Anterior cingulate cortex (tissue), 58 donors: Measurements from ENCODE around the gene GFRA4.

Experiments used
- DNase-seq, 58 donors: peaks; one replicate each; lab custom pipeline; 2025; lab: John Stamatoyannopoulos, UW

GFRA4 gene

DNA sequence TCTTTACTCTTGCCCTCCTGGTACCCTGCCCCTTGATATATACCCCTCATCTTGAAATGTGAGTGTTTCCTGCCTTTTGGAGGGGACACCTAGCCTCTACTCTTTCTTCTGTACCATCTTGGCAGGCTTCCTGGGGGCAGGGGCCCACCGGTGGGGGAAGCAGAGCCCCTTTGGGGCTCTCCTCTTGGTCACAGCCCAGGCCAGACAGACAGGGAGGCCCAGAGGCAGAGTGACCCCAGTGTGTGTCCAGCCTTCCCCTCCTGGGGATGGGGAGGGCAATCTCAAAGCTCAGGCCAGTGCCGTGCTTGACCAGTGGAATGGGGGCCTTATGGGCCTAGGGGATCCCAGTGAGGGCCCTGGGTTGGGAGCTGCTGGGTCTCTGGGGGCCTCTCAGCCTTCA is 15.0 kb upstream of the GFRA4 start:
- DNase-seq = no peak

DNA sequence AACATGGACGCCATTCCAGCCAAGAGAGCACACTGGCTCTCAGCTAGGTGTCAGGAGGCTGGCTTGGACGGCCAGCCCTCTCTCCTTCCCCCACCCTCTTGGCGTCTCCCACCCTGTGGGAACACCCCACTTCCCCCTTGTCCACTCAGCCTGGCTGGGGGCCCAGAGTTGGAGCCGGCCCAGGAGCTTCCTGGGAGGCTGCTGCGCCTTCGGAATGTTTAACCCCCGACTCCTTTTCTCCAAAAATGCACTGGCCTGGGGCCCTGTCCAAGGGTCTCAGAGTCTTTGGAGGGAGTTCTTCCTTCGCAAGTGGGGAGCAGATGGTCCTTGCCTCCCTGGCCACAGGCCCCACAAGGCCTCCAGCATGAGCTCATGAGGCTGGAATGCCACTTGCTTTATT is 14.5 kb upstream of the GFRA4 start:
- DNase-seq = peak in 34 of 58 donors; percentile 6 to 68 (median 32)

DNA sequence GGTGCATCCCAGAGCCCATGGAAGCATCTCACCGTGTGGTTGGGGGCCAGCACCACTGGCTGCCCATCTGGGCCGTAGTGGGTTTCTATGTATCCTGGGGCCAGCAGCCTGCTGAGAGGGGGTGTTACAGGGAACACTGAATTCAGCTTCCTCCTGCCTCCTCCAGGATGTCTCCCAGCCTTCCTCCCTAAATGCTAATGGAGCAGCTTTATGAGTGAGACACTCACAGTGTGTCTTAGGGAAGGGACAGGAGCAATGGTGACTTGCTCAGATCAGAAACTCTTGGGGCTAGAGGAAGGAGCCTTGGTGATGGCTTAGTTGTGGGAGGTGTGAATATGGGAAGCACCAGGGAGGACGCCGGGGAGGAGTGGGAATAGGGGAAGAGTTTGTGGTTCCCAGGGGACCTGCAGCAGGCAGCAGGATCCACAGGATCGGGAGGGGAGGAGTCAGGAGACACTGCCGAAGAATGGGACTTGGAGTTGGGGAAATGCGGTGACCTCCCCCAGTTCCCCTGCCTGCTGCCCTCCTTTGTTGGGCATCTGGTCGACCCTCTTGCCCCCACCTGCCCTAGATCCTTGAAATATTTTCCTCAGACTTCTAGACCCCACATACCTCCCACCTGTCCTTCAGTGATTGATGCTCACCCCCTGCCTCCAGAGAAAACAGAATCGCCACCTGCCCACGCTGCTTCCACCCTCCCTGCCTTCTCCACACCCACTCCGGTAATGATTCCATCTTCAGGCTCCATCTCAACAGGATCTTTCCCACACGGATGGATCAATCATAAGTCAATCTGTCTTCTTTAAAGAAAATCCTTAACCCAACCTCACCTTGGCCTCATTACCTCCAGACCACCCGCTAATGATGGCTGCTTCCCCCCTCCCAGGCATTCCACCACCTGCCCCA is 12.0 kb upstream of the GFRA4 start:
- DNase-seq = no peak

DNA sequence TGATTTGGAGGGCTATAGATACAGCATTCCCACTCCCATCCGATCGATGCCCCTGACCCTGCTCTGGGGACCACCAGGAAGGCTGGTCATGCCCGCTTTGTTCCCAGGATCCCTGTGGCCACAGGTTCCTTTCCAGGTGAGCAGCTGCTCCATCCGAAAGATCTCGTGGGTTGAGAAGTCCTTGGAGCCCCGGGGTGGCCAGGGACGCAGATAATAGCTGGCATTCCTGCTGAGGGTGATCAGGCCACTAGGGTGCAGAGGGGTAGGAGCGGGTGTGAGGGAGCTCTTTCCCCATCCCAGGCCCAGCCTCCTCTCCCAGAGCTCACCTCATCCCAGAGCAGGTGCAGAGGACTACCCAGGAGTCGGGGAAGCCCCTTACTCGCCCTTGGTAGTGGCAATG is 11.2 kb upstream of the GFRA4 start:
- DNase-seq = no peak

- DNase-seq = no peak
Measured at GRCh38 chr20:3673221-3674070, 10.2 kb upstream of the GFRA4 start.

GRCh38 chr20:3672547-3673171 is 9.5 kb upstream of the GFRA4 start:
- DNase-seq = no peak

DNA sequence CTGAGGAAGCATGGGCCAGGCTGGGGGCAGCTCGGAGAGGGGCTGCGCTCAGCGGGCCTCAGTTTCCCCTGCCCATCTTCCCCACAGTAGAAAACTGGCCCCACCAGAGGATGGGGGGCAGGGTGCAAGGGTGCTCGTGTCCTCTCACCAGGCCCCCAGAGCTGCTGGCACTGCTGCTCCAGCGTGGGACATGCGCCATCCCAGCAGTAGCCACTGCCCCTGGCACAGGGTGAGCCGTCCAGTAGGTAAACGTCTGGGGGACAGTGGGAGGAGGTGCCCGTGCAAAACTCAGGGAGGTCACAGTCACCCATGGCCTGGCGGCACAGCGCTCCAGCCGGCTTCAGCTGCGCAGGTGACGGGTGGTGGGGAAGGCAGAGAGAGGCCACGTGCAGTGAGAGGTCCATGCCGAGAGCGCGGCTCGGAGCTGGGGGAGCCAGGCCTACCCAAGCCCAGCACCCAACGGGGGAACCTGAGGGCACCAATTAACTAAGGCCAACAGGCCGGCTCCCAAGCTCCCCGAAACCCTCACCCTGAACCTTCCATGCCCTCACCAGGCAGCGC is 8.9 kb upstream of the GFRA4 start:
- DNase-seq = no peak

- DNase-seq = no peak
Measured at GRCh38 chr20:3670945-3671344, 7.7 kb upstream of the GFRA4 start.

DNA sequence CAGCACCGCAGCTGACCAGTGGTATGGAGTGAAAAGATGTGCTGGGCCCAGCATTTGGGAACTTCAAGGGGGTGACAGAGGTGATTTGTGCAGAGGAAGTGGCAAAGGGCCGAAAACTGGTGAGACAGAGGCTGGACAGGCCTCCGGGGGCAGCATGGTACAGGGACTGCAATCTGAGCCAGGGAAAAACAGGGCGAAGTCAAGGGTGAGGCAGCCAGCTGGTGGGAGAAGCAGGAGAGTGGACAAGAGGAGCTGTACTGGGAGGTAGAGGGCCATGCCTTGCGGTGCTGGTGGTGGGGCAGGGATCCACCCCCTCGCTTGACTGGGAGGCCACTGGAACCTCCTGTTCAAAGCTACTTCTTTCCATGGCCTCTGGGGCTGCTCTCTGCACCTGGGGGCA is 7.3 kb upstream of the GFRA4 start:
- no peak for DNase-seq

- DNase-seq = no peak
Measured at GRCh38 chr20:3669710-3670367, 6.6 kb upstream of the GFRA4 start.

GRCh38 chr20:3667434-3668037 is 4.3 kb upstream of the GFRA4 start:
- DNase-seq = no peak

- DNase-seq = no peak
Measured at GRCh38 chr20:3663858-3664257, 659 bp upstream of the GFRA4 start.

DNA sequence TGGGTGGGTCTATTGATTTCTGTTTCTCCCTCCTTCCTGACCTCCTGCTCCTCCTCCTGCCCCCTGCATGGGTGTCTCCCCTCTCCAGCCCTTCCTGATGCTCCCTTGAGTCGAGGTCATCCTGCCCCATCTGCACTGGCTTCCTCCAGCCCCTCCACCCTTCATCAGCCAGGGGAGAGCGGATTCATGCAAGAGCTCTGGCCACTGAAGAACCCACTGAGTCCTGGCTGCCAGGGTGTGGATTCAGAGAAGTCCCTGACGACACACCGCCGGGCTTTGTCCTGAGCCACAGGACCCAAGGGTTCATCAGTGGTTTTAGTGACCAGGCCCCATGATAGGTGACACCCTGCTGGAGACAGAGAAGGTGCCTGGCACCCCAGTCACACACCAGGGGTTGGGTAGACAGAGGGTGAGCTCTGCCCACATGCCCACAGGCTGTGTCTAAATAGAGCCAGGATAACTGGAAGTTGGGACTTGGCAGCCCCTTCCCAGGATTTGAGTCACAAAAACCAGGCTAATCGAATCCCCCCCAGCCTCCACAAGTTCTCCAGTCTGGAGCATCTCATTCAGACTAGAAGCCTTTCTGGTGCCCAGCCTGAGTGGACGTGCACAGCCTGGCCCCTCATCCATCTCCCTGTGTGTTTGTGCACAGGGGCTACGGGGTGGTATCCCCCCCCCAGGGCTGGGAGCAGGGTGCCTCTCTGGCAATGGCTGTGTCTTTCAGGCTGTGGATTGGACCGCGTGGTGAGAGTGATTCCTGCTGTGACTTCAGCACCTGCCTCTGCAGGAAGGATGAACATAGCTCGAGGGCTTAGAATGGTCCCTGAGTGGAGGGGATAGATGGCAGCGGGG is 1.2 kb downstream of the GFRA4 start:
- DNase-seq = no peak

- no peak for DNase-seq
Measured at GRCh38 chr20:3661060-3661813, 2.0 kb downstream of the GFRA4 start.

DNA sequence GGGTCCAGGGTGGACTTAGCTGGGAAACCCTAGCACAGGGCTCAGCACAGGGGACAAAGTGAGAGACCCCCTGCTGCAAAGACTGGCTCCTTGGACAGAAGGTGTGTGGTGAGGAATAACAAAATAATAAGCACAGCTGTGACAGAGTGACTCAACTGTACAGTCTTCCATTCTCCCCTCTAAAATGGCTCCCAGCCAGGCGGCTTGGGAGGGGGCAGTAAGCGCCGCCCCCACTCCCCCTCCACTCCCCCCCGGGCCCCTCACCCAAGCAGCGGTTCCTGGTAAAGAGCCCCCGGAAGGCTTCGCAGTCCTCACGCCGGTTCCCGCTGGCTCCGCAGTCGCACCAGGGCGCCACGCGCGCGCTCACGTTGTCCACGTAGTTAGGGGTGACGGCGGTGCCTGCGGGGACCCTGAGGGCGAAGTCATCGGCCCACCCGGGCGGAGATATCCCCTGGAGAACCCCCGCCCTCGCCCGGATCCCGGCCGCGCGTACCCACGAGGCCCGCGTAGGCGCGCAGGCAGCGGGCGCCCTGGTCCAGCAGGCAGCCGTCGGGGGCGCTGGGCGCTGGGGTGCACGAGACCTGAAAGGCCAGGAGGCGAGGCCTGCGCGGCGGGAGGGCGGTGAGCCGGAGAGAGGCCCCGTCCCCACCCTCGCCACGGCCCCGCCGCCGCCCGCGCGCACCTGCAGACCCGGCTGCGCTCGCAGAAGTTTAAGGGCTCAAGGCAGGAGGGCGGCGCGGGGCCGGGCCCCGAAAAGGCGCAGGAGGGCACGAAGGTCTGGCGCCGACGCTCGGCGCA is 2.7 kb downstream of the GFRA4 start:
- no peak for DNase-seq

DNA sequence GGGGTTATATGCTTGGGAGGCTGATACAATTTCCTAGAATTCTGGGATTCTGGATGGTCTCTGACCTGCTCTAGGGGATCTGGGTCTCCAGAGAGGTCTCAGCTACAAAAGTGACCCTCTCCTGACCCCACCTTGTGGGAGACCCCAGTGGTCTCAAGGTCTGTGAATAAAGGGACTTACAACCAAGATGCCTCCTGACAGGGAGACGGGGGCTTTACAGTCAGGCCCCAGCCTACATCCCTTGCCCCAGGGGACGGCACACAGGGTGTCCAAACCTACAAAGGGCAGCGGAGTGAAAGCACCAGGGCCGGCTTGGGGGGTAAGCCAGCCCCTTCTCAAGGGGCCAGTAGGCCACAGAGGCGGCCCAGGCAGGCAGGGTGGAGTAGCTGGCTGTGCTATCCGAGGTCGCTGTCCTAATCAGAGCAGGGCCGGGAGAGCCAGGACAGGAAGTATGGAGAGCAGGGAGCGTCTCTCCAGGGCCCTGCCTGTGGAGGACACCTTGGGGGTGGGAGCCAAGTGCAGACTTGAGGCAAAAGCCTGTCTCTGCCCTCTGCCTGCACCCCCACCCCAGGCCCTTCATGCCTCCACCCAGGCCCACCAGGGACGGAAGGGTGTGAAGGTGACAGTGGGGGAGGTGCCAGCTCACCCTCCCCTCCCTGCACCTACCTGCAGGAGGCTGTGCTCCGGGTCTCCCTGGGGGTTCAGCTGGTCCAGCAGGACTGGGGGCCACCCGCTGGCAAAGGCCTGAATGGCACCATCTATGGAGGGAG is 3.5 kb downstream of the GFRA4 start:
- DNase-seq = no peak
